Neural progenitor cell (in vitro differentiated cells): ENCODE results near the gene PHACTR1. TPM values are rescaled to one million over a fixed set of nuclear protein-coding genes. Genes with fewer than 3 reads are reported as not detected.
"Not testable (repeated sequence)": the region's sequence is repeated elsewhere in the genome, so short reads cannot be mapped to it uniquely, and the experiment has no call there.

ENCODE experiments used
- DNase-seq: peaks from one replicate; pipeline ENCODE4 v3.0.0-alpha.2; 2016; ENCODE audit warnings: low spot score
- H2AFZ ChIP-seq: fragments of 200-600 bp; sonication (generic); replicated peaks from 2 replicates; pipeline ENCODE4 v1.6.1; 2016; ENCODE audit warnings: antibody characterized with exemption
- H3F3A ChIP-seq: fragments of 200-600 bp; sonication (generic); 2 replicates; pipeline ENCODE4 v1.6.1; 2016; ENCODE audit warnings: antibody characterized with exemption, low read depth
- H3K27ac ChIP-seq: fragments of 200-600 bp; sonication (generic); 2 replicates; pipeline ENCODE4 v1.5.1; 2016; ENCODE audit warnings: mild to moderate bottlenecking
- H3K27me3 ChIP-seq: fragments of 200-600 bp; sonication (generic); 2 replicates; pipeline ENCODE4 v1.6.1; 2016; ENCODE audit warnings: mild to moderate bottlenecking, moderate library complexity
- H3K36me3 ChIP-seq: fragments of 200-600 bp; sonication (generic); 2 replicates; pipeline ENCODE4 v1.5.1; 2016
- H3K4me1 ChIP-seq: fragments of 200-600 bp; sonication (generic); 2 replicates; pipeline ENCODE4 v1.6.1; 2016; ENCODE audit warnings: mixed run types
- H3K4me2 ChIP-seq: fragments of 200-600 bp; sonication (generic); 2 replicates; pipeline ENCODE4 v1.6.1; 2016
- H3K4me3 ChIP-seq: fragments of 200-600 bp; sonication (generic); 2 replicates; pipeline ENCODE4 v1.5.1; 2016
- H3K79me2 ChIP-seq: fragments of 200-600 bp; sonication (generic); 2 replicates; pipeline ENCODE4 v1.6.1; 2016; ENCODE audit warnings: low read depth
- H3K9ac ChIP-seq: fragments of 200-600 bp; sonication (generic); 2 replicates; pipeline ENCODE4 v1.6.1; 2016
- H3K9me3 ChIP-seq: fragments of 200-600 bp; sonication (generic); 2 replicates; pipeline ENCODE4 v1.5.1; 2016; ENCODE audit warnings: low read depth
- H4K20me1 ChIP-seq: fragments of 200-600 bp; sonication (generic); 2 replicates; pipeline ENCODE4 v1.6.1; 2016; ENCODE audit warnings: low read depth
- H3K27ac Mint-ChIP-seq: 3 replicates; pipeline ENCODE4 v1.8.0; 2021; ENCODE audit warnings: mixed read lengths
- H3K27me3 Mint-ChIP-seq: 2 replicates; pipeline ENCODE4 v1.8.0; 2022; ENCODE audit warnings: low read depth, mild to moderate bottlenecking, inconsistent platforms, moderate library complexity, mixed read lengths; ENCODE audit not compliant: insufficient read depth
- H3K36me3 Mint-ChIP-seq: 3 replicates; pipeline ENCODE4 v1.8.0; 2021; ENCODE audit warnings: mixed read lengths
- H3K4me1 Mint-ChIP-seq: 3 replicates; pipeline ENCODE4 v1.8.0; 2021; ENCODE audit warnings: mixed read lengths
- H3K4me3 Mint-ChIP-seq: 3 replicates; pipeline ENCODE4 v1.8.0; 2021; ENCODE audit warnings: mild to moderate bottlenecking, moderate library complexity, mixed read lengths
- H3K9me3 Mint-ChIP-seq: 3 replicates; pipeline ENCODE4 v1.8.0; 2020; ENCODE audit warnings: mixed read lengths
- EZH2 ChIP-seq: fragments of 200-600 bp; sonication (generic); IDR thresholded peaks from 2 replicates; pipeline ENCODE4 v1.6.1; 2017; ENCODE audit warnings: antibody characterized with exemption, mild to moderate bottlenecking, moderate library complexity
- EZH2phosphoT487 ChIP-seq: fragments of 200-600 bp; sonication (generic); IDR thresholded peaks from 2 replicates; pipeline ENCODE4 v1.6.1; 2017; ENCODE audit warnings: antibody characterized with exemption
- total RNA-seq: library from RNA; depleted of rRNA; stranded (reverse); fragments of >200 nt; gene quantifications from 2 replicates; pipeline ENCODE4 v1.2.3, GENCODE V29; 2015; ENCODE audit warnings: low replicate concordance
- TF ChIP-seq, protein P1 (sequence below): fragments of 200-600 bp; sonication (generic); IDR thresholded peaks from 2 replicates; pipeline ENCODE4 v1.5.1; 2017; ENCODE audit warnings: antibody characterized with exemption, mild to moderate bottlenecking

Gene PHACTR1
- total RNA-seq, 1 donor from 2014 or later = 2.4 TPM

DNA sequence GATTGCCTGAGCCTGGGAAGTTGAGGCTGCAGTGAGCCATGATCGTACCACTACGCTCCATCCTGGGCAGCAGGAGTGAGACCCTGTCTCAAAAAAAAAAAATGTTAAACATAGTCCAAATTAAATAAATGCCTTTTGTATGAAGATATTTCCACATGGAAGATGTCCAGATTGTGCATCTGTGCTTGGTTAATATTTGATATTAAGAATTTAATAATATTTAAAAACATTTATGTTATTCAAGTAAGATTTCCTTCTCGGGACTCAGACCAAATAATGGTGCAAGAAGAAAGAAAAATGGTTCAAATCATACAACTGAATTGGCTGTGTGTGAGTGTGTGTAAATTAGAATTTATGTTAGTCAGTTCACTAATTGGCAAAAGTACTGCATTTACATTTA, 409.3 kb downstream of the PHACTR1 start:
- H3K4me3 Mint-ChIP-seq = no peak overlapping the region
- no peaks in the 10 kb centered on the region for H3K9me3 Mint-ChIP-seq
- H3K4me1 Mint-ChIP-seq = no peaks in the 10 kb centered on the region
- Histone ChIP-seq H2AFZ (no peak overlapping the region), H4K20me1 (no peaks in the 10 kb centered on the region), H3K27ac (no peak overlapping the region), H3K9ac (no peak overlapping the region), H3K79me2 (no peaks in the 10 kb centered on the region), H3K4me1 (peaks cover 5% of the 10 kb centered on the region), H3K36me3 (no peaks in the 10 kb centered on the region), H3K27me3 (no peaks in the 10 kb centered on the region), H3F3A (no peaks in the 10 kb centered on the region), H3K4me3 (no peak overlapping the region), H3K4me2 (no peak overlapping the region), H3K9me3 (no peaks in the 10 kb centered on the region)
- H3K36me3 Mint-ChIP-seq = no peaks in the 10 kb centered on the region
- TF ChIP-seq, protein P1, sequence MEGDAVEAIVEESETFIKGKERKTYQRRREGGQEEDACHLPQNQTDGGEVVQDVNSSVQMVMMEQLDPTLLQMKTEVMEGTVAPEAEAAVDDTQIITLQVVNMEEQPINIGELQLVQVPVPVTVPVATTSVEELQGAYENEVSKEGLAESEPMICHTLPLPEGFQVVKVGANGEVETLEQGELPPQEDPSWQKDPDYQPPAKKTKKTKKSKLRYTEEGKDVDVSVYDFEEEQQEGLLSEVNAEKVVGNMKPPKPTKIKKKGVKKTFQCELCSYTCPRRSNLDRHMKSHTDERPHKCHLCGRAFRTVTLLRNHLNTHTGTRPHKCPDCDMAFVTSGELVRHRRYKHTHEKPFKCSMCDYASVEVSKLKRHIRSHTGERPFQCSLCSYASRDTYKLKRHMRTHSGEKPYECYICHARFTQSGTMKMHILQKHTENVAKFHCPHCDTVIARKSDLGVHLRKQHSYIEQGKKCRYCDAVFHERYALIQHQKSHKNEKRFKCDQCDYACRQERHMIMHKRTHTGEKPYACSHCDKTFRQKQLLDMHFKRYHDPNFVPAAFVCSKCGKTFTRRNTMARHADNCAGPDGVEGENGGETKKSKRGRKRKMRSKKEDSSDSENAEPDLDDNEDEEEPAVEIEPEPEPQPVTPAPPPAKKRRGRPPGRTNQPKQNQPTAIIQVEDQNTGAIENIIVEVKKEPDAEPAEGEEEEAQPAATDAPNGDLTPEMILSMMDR = no peak
- TF ChIP-seq EZH2 = no peak
- no peak for TF ChIP-seq EZH2phosphoT487
- H3K27me3 Mint-ChIP-seq = peaks cover 2% of the 10 kb centered on the region
- H3K27ac Mint-ChIP-seq = no peak overlapping the region
- no peak for DNase-seq

DNA sequence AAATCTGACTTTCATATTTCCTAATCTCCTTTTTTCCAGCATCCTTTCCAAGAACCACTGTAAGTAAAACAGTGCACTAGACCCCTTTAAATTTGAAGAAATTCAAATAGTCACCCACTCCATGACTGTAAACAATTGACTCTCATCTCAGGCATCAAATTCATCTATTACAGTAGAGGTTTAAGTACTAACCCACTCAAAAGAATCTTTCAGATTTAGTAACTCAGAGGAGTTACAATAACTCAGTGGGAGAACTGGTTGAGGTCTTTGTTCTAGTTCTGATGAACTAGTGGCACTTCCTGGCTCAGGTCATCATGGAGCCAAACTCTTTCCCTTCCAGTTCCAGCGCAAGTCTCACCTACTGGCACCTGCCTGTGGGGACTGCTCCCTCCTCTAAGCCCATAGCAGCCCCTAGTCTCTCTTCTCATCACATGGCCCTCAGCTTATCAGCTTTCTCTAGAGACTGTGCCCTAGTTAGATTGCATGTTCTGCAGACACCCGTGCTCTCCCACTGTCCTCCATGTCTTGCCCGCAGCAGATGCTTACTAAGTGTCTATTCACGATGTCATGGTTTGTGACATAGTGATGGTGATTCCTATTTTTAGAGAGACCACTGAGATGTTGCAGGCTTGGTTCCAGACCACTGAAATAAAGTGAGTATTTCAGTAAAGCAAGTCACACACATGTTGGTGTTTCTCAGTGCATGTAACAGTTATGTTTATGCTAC, 415.5 kb downstream of the PHACTR1 start:
- Histone ChIP-seq H3K4me1 (peaks cover 2% of the 10 kb centered on the region), H3K9ac (no peak overlapping the region), H3K79me2 (no peaks in the 10 kb centered on the region), H3K27ac (no peak overlapping the region), H4K20me1 (no peaks in the 10 kb centered on the region), H3K9me3 (no peaks in the 10 kb centered on the region), H3K27me3 (no peaks in the 10 kb centered on the region), H2AFZ (no peak overlapping the region), H3K36me3 (no peaks in the 10 kb centered on the region), H3F3A (no peaks in the 10 kb centered on the region), H3K4me2 (no peak overlapping the region), H3K4me3 (no peak overlapping the region)
- H3K36me3 Mint-ChIP-seq = no peaks in the 10 kb centered on the region
- no peak overlapping the region for H3K27ac Mint-ChIP-seq
- no peak for DNase-seq
- H3K27me3 Mint-ChIP-seq = no peaks in the 10 kb centered on the region
- no peak overlapping the region for H3K4me3 Mint-ChIP-seq
- peaks cover 6% of the 10 kb centered on the region for H3K4me1 Mint-ChIP-seq
- TF ChIP-seq, protein P1 = no peak
- TF ChIP-seq EZH2phosphoT487 (no peak), EZH2 (no peak)
- peaks cover 5% of the 10 kb centered on the region for H3K9me3 Mint-ChIP-seq

DNA sequence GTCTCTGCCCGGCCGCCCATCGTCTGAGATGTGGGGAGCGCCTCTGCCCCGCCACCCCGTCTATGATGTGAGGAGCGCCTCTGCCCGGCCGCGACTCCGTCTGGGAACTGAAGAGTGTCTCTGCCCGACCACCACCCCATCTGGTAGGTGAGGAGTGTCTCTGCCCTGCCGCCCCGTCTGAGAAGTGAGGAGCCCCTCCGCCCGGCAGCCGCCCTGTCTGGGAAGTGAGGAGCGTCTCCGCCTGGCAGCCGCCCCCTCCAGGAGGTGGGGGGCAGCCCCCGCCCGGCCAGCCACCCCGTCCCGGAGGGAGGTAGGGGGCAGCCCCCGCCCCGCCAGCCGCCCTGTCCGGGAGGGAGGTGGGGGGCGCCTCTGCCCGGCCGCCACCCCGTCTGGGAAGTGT, 417.3 kb downstream of the PHACTR1 start:
- not testable (repeated sequence) for H2AFZ ChIP-seq, H3K4me1 Mint-ChIP-seq

DNA sequence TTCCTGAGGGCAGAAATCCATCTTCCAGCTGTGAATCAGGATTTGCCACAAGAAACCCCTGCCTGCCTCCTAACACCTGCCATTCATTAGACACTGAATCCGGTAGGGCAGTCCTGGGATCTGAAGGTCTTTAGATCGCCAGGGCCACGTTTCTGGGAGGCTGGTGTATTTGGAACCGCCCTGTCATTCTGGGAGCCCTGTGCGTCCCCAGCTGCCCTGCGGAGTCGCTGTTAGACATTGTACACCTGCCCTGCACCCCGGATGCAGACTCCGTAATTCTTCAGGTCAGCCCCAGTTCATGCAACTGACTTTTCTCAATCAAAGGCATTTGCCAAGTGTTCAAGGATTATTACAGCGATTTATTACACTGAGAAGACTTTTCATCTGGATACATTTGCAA, 418.6 kb downstream of the PHACTR1 start:
- Histone ChIP-seq H3K9ac (no peak overlapping the region), H4K20me1 (no peaks in the 10 kb centered on the region), H3F3A (no peaks in the 10 kb centered on the region), H3K27ac (no peak overlapping the region), H2AFZ (no peak overlapping the region), H3K79me2 (no peaks in the 10 kb centered on the region), H3K4me1 (peaks cover 2% of the 10 kb centered on the region), H3K4me2 (no peak overlapping the region), H3K36me3 (no peaks in the 10 kb centered on the region), H3K9me3 (no peaks in the 10 kb centered on the region), H3K27me3 (no peaks in the 10 kb centered on the region), H3K4me3 (no peak overlapping the region)
- TF ChIP-seq EZH2 = no peak
- no peak for TF ChIP-seq EZH2phosphoT487
- TF ChIP-seq, protein P1 = no peak
- no peak for DNase-seq
- Mint-ChIP-seq H3K4me3 (no peak overlapping the region), H3K36me3 (no peaks in the 10 kb centered on the region), H3K27ac (no peak overlapping the region), H3K4me1 (peaks cover 10% of the 10 kb centered on the region), H3K27me3 (no peaks in the 10 kb centered on the region), H3K9me3 (peaks cover 5% of the 10 kb centered on the region)

More for the DNA sequence above, 417.3 kb downstream of the PHACTR1 start:
- not testable (repeated sequence) for H3K79me2 ChIP-seq, H3K4me2 ChIP-seq, H4K20me1 ChIP-seq, H3K4me1 ChIP-seq, H3K27me3 Mint-ChIP-seq, H3K27ac Mint-ChIP-seq, H3K36me3 ChIP-seq, H3K36me3 Mint-ChIP-seq, H3K4me3 Mint-ChIP-seq, H3K9ac ChIP-seq, H3K9me3 Mint-ChIP-seq, H3K27ac ChIP-seq, DNase-seq, H3F3A ChIP-seq, H3K27me3 ChIP-seq, H3K9me3 ChIP-seq, H3K4me3 ChIP-seq
